Left forelimb (tissue), 1 donor: ENCODE measurements around the gene FOXO1.

Source experiments
- DNase-seq: peaks from one replicate; pipeline ENCODE4 v3.0.0-alpha.2; 2018; ENCODE audit warnings: low spot score

FOXO1 gene

GRCh38 chr13:40609972-40610726 lies 56.3 kb downstream of the FOXO1 start:
- DNase-seq: no peak

- DNase-seq: no peak
Measured at GRCh38 chr13:40608308-40608707, 58.1 kb downstream of the FOXO1 start.

- DNase-seq: no peak
Measured at GRCh38 chr13:40605573-40605972, 60.9 kb downstream of the FOXO1 start.

GRCh38 chr13:40604135-40604534 lies 62.3 kb downstream of the FOXO1 start:
- DNase-seq: no peak

- DNase-seq: no peak
Measured at GRCh38 chr13:40600149-40600751, 66.2 kb downstream of the FOXO1 start.

- DNase-seq: no peak
Measured at GRCh38 chr13:40599747-40600146, 66.7 kb downstream of the FOXO1 start.

GRCh38 chr13:40599124-40599523 lies 67.3 kb downstream of the FOXO1 start:
- no peak for DNase-seq

- no peak for DNase-seq
Measured at GRCh38 chr13:40598569-40598968, 67.9 kb downstream of the FOXO1 start.

- no peak for DNase-seq
Measured at GRCh38 chr13:40597735-40598365, 68.6 kb downstream of the FOXO1 start.

- no peak for DNase-seq
Measured at GRCh38 chr13:40596484-40596883, 70.0 kb downstream of the FOXO1 start.

GRCh38 chr13:40595693-40596092 lies 70.7 kb downstream of the FOXO1 start:
- no peak for DNase-seq

- DNase-seq: no peak
Measured at GRCh38 chr13:40592035-40592434, 74.4 kb downstream of the FOXO1 start.

GRCh38 chr13:40591091-40591490 lies 75.3 kb downstream of the FOXO1 start:
- no peak for DNase-seq

GRCh38 chr13:40590112-40590862 lies 76.2 kb downstream of the FOXO1 start:
- no peak for DNase-seq

GRCh38 chr13:40589285-40590109 lies 76.9 kb downstream of the FOXO1 start:
- no peak for DNase-seq

GRCh38 chr13:40588101-40588500 lies 78.3 kb downstream of the FOXO1 start:
- DNase-seq: no peak

- no peak for DNase-seq
Measured at GRCh38 chr13:40586886-40587565, 79.4 kb downstream of the FOXO1 start.

GRCh38 chr13:40585911-40586471 lies 80.5 kb downstream of the FOXO1 start:
- DNase-seq: no peak

GRCh38 chr13:40583738-40584137 lies 82.7 kb downstream of the FOXO1 start:
- no peak for DNase-seq

- DNase-seq: no peak
Measured at GRCh38 chr13:40582531-40582930, 83.9 kb downstream of the FOXO1 start.

GRCh38 chr13:40581277-40581579 lies 85.2 kb downstream of the FOXO1 start:
- no peak for DNase-seq
